COLO668 (cell line): ENCODE data around the gene SMIM21.

ENCODE experiments used
- DNase-seq: peaks from one replicate; lab custom pipeline; 2025; ENCODE audit not compliant: unreplicated experiment; lab: John Stamatoyannopoulos, UW

The SMIM21 gene

DNA sequence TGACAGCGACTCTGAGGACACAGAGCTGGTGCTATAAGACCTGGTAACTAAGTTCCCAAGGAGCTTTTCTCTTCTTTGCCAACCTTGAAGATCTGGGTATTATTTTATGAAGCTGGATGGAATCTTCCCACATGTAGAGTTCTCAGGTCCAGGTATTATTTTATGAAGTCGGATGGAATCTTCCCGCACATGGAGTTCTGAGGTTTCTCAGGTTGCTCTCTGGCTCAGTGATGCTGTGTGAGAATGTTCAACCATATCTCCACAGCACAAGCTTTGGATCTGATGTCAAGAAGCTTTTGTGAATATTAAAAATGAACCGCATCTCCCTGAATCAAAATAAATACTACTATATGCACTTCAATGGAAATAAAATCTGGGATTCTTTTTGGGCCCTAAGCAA, at the start of gene SMIM21:
TSS of gene SMIM21 (minus strand) at position 101 of the 400 bp plus-strand sequence. CDS start 140 bp downstream, outside the sequence.
- DNase-seq = no peak

DNA sequence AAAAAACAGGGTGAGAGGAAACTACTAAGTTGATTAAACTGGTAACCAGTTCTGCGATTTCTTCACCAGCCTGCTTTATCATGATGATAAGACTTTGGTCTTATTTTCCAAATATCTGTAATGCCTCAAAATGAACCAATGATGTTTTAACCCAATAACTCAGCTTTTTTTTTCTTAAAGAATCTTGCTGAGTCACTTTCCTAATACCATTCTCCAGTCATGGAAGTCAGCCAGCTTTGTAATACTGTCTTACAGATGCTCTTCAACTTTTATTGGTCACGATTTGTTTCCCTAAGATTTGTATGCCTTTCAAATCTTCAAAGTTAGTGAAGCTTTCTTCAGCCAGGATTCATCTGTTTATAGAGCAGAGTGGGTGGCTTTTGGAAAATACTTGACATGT, 47.7 kb upstream of the SMIM21 start:
- no peak for DNase-seq

- no peak for DNase-seq
Observed at GRCh38 chr18:75474332-75474731, 46.8 kb upstream of the SMIM21 start.

DNA sequence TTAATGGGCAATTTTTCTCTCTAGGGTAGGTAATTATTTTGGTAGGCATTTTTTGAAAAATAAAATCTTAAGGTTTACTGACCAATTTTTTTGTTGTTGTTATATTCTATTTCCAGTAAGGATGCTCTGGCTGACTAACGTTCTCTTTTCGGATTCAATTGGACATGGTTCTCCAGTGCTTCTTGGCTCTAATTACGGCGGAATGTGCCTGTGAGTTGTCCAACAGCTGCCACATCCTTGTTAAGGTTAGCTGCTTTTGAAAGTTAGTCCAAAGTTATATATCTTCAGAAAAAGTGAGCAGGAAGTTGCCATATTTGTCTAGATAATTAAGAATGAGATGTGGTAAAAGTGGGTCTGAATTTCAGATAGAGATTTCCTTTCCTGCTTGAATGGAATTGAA, 45.8 kb upstream of the SMIM21 start:
- no peak for DNase-seq

GRCh38 chr18:75472906-75473305, 45.4 kb upstream of the SMIM21 start:
- no peak for DNase-seq

GRCh38 chr18:75472396-75472795, 44.9 kb upstream of the SMIM21 start:
- DNase-seq = no peak

GRCh38 chr18:75471850-75472249, 44.3 kb upstream of the SMIM21 start:
- no peak for DNase-seq

DNA sequence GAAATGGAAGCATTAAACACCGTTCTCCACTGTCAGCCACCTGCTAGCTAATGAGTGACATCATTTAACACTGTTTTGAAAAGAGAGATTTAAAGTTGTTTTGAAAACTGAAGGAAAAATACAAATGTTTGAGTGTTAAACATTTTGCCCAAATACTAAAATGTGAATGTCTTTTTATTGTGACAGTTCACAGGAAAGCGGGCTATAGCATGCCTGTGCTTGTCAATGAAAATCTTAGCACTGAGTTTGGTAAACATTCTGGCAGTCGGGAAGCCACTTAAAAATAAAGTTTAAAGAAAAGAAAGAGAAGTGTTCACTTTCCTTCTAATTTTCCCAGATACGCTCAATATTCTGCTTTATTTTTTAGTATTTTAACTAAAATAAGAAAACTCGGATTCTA, 40.3 kb upstream of the SMIM21 start:
- no peak for DNase-seq

GRCh38 chr18:75467281-75467795, 39.8 kb upstream of the SMIM21 start:
- no peak for DNase-seq

- no peak for DNase-seq
Observed at GRCh38 chr18:75464356-75464755, 36.9 kb upstream of the SMIM21 start.

DNA sequence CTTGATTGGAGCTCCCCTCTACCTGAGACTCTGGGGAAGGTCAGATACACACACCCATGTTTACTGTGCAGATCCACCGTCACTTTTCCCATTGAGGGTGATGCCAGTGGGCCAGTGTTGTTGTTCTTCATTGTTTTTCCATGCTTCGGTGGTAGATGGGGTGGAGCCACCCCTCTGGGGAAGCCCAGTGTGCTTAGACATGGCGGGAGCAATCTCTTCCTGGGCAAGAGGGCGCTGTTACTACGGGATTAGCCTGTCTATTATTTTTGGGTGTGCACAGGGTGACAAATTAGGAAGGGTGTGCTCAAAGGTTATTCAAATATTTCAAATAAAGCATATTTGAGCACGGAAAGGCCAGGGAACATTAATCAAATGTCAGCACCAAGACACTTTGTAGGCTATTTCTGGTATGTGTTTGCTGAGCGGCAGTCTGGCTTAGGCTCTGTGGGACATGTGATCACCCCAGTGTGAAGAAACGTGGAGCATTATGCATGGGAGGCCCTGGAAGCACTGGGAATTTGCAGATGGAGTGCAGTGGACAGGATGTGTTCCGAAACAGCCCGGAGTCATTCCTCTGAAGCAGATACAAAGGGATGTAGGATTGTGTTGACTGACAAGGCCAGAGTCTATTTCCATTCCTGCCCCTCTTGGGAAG, 34.8 kb upstream of the SMIM21 start:
- DNase-seq = no peak

GRCh38 chr18:75456199-75456631, 28.7 kb upstream of the SMIM21 start:
- DNase-seq = no peak

DNA sequence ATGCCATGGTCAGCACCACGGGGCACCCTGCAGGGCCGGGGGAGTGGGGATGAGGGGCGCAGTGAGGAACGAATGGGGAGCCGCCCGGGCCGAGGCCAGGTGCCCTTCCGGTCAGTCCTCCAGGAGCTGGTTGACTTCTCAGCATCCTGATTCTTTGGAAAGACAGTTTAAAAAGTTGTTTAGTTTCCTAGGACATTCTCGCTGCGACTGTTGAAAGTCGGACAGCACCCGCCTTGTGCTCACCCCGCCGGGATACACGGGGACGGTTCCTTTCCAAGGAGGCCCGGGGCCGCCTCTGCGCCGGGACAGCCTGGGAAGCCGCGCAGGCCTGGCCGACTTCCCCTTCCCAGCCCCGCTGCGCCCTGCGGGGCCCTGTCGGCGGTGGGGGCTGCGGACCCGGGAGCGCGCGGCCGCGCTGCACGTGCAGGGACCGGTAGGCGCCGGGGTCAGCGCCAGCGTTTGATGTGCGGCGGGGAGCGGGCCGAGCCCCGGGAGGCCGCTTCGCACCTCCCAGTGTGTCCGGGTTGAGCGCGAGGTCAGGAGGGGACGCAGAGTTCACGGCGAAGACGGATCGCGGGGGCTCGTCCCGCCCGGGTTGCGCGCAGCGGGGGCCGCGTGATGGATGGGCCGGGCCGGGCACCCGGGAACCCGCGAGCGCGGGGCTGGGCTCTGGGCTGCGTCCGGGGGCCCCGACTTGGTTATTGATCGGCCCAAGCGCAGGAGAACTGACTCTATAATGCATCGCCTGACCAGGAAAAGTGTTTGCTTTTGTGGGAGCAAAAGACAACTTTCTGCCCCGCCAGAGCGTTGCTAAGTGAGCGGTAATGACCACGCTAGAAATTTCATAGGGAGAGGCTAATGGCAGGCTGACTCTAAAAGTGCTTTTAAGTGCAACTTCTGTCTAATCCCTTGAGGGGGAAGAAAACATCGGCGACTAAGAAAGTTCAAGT, 28.0 kb upstream of the SMIM21 start:
- no peak for DNase-seq

- DNase-seq = no peak
Observed at GRCh38 chr18:75454022-75454795, 26.7 kb upstream of the SMIM21 start.

DNA sequence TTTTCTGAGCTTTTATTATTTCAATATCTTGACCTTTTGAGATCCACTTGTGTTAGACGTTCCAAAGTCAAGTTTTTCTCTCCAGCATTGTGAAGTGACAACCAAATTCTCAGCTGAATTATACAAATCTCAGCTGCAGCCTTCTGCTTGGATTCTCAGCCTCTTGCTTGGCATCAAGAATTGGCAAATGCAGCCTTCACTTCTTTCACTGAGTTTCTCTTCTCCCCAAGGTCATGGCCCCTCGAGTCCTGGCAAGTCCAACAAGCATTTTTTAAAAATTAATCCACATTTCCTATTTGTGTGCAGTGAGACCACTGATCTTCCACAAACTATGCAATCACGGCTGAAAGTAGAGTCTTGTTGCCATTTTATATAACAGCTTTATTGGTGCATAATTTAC, 23.4 kb upstream of the SMIM21 start:
- no peak for DNase-seq

DNA sequence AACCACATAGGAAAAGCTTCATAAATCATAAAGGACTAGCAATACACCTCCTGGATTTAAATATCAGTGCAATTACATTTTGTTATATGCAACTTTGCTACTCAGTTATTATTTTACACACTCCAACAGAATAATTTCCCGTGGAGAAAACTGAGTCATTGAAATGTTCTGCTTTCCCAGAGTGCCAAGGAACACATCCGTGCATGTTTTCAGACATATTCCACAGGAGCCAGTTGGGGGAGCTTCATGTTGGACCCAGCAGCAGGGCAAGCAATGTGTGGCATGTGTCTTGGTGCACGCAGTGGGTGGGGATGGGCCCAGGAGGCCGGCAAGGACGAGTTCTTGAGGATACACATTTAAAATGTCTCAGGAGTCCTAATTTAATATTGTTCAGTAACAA, 14.4 kb upstream of the SMIM21 start:
- DNase-seq = no peak

GRCh38 chr18:75439348-75439747, 11.8 kb upstream of the SMIM21 start:
- no peak for DNase-seq

DNA sequence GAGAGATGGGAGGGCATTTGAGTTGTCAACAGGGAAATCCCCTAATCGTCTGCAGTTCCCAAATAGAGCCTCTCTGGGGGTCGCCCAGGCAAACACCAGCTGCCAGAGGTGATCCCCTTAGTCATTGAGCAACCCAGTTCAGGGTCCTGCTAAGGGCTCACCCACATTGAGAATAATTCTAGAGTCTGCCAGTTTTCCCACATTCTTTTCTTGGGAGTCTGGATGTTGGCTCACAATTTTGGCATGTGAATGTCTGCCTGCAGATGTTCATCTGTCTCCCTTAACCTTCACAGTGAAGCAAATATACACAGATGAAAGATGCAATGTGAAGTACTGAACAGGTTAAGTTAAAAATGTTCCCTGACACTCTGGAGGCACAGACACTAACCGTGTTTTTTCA, 11.4 kb upstream of the SMIM21 start:
- no peak for DNase-seq

DNA sequence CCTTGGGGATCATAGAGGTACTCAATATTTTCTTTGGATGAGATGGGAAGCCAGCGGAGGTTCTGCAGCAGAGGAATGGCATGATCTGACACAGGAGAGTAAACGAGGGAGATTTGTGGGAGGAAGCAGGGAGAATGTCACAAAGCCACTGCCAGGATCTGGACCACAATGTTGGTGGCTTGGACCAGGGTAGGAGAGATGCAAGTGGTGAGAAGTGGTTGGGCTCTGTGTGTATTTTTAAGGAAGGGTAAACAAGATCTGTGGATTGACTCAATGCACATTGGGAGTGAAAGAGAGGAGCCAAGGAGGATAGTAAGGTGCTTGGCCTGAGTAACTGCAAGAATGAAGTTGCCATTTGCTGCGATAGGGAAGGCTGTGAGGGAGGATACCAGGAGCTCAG, 10.5 kb upstream of the SMIM21 start:
- no peak for DNase-seq

- DNase-seq = no peak
Observed at GRCh38 chr18:75433098-75433497, 5.6 kb upstream of the SMIM21 start.

DNA sequence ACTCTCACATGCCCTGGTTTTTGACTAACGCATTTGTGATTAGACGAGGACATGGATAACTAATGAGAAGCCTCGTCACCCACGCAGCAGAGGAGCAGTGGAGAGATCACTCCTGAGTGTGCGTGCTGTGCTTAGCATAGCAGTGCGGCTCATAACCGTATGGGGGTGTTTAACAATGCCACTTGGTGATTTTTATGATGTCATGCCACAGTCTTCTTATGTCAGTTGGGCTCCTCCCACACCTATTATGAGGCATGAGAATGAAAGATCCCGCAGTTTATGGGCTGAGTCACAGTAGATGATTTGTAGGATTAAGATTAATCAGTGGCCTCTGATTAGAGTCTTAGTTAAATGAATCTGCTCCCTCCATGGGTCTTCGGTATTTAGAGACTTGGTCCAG, 2.5 kb upstream of the SMIM21 start:
- DNase-seq = no peak
